Panc1 (cell line): Measurements from ENCODE around the gene PDZK1IP1. TPM values are rescaled to one million over a fixed set of nuclear protein-coding genes. Genes with fewer than 3 reads are reported as not detected.

Experiments used
- ATAC-seq: fragments of 200-7000 bp; cut with Tn5 transposase; 2 replicates; pipeline ENCODE4 v1.9.1; 2020; ENCODE audit warnings: mild to moderate bottlenecking, moderate library complexity
- BruUV-seq: library from RNA; stranded (reverse); fragments of 400-500 nt; replicated peaks from 2 replicates; lab custom pipeline; 2021; lab: Mats Ljungman, UMichigan
- CTCF ChIA-PET: fragments of 300-600 bp; sonication (Branson Sonifier 250); formaldehyde crosslinking; loops from one replicate; lab custom pipeline; 2022; ENCODE audit warnings: antibody characterized with exemption; lab: Charles Lee
- POLR2A ChIA-PET: fragments of 300-600 bp; sonication (Branson Sonifier 250); formaldehyde crosslinking; loops from one replicate; lab custom pipeline; 2022; ENCODE audit warnings: antibody characterized with exemption; lab: Charles Lee
- DNase-seq: peaks from one replicate; pipeline ENCODE4 v3.0.0-alpha.2; 2010; ENCODE audit warnings: low read depth, low spot score
- H3K27ac ChIP-seq: 2 replicates; pipeline ENCODE4 v1.5.1; 2011; ENCODE audit warnings: mild to moderate bottlenecking, low read length, inconsistent platforms
- H3K27me3 ChIP-seq: fragments of 200-500 bp; sonication (Bioruptor generic); 2 replicates; pipeline ENCODE4 v1.6.0; 2014; ENCODE audit warnings: low read length, inconsistent platforms; ENCODE audit not compliant: control insufficient read depth, insufficient read depth
- H3K36me3 ChIP-seq: fragments of 200-500 bp; sonication (Bioruptor generic); 2 replicates; pipeline ENCODE4 v1.5.1; 2014; ENCODE audit warnings: inconsistent platforms, mild to moderate bottlenecking, low read length, moderate library complexity; ENCODE audit not compliant: control insufficient read depth, insufficient read depth
- H3K4me1 ChIP-seq: 2 replicates; pipeline ENCODE4 v1.5.1; 2011; ENCODE audit warnings: inconsistent platforms, mild to moderate bottlenecking, low read length, moderate library complexity; ENCODE audit not compliant: control insufficient read depth, insufficient read depth
- H3K4me3 ChIP-seq, 2 experiments: 2 replicates each; pipeline ENCODE4 v1.5.1; 2011 to 2012; ENCODE audit warnings: low read depth in 2 of 2, low read length in 2 of 2, mild to moderate bottlenecking in 2 of 2, inconsistent platforms in 1 of 2, moderate library complexity in 1 of 2
- H3K9me3 ChIP-seq: fragments of 200-500 bp; sonication (Bioruptor generic); 2 replicates; pipeline ENCODE4 v1.5.1; 2014; ENCODE audit warnings: low read depth, mild to moderate bottlenecking, inconsistent platforms, low read length, moderate library complexity; ENCODE audit not compliant: control insufficient read depth, insufficient read depth
- POLR2AphosphoS5 ChIP-seq: IDR thresholded peaks from 2 replicates; pipeline ENCODE4 v1.6.1; 2012; ENCODE audit warnings: mild to moderate bottlenecking, low read depth, low read length, moderate library complexity
- SIN3A ChIP-seq: IDR thresholded peaks from 2 replicates; pipeline ENCODE4 v1.6.1; 2012; ENCODE audit warnings: low read depth, mild to moderate bottlenecking, low read length, moderate library complexity, borderline replicate concordance; ENCODE audit not compliant: insufficient read depth
- TCF7L2 ChIP-seq: IDR thresholded peaks from 2 replicates; pipeline ENCODE4 v1.6.1; 2011; ENCODE audit warnings: mild to moderate bottlenecking, low read depth, low read length, inconsistent platforms
- in situ Hi-C: cut with HindIII; loops from 2 replicates; pipeline ENCODE4 v1.10.0; 2016; ENCODE audit warnings: low sequenced_read_pairs, low pct_unique_long_range_greater_than_20kb
- intact Hi-C: fragments of 100-400 bp; cut with micrococcal nuclease; formaldehyde crosslinking; loops from one replicate; pipeline ENCODE4 v1.10.0; 2022; ENCODE audit not compliant: unreplicated experiment
- total RNA-seq: library from RNA; stranded (reverse); gene quantifications from one replicate; pipeline ENCODE4 v1.2.1, GENCODE V29; 2021; ENCODE audit not compliant: unreplicated experiment
- TF ChIP-seq, protein P1 (sequence below), 2 experiments: IDR thresholded peaks; 2 replicates each; pipeline ENCODE4 v1.6.1; 2011 to 2012; ENCODE audit warnings: low read depth in 2 of 2, control low read depth in 1 of 2, low read length in 1 of 2, mild to moderate bottlenecking in 1 of 2, moderate library complexity in 1 of 2; ENCODE audit not compliant: insufficient read depth in 1 of 2
- TF ChIP-seq, protein P2 (sequence below): fragments of 450-650 bp; IDR thresholded peaks from 2 replicates; pipeline ENCODE4 v1.5.1; 2017; ENCODE audit warnings: mild to moderate bottlenecking

Gene PDZK1IP1
- total RNA-seq, 1 experiment from 2014 or later: not detected

DNA sequence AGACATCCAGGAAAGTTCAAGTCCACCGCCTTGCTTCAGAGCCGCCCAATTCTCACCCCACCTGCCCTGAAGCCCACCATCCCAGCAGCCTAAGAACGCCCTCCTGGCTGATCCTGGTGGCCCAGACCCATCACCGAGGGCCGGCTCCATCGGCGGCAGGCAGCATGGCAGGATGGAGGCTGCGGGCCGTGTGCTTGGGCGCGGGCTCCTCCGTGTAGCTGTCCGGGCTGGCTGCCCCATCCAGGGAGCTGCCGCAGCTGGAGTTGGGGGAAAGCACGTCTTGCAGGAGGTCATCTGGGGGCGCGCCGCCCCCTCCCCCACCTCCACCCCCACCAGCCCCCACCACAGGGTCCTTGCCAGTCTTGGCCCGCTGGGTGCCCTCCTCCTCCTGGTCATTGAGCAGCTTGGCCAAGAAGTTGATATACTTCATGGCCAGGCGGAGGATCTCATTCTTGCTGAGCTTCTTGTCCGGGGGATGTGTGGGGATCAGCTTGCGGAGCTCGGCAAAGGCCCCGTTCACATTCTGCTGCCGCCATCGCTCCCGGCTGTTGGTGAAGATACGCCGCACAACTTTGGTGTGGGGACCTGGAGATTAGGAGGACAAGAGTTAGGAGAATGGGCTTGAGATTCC lies 29.9 kb upstream of the PDZK1IP1 start:
- Histone ChIP-seq H3K9me3 (no peaks in the 10 kb centered on the region), H3K4me1 (no peaks in the 10 kb centered on the region), H3K36me3 (no peaks in the 10 kb centered on the region), H3K4me3 (no peak overlapping the region), H3K27me3 (peaks cover 4% of the 10 kb centered on the region; the same call in 1 of the 2 replicates), H3K27ac (no peak overlapping the region)
- TF ChIP-seq TCF7L2: no peak
- TF ChIP-seq, protein P1, sequence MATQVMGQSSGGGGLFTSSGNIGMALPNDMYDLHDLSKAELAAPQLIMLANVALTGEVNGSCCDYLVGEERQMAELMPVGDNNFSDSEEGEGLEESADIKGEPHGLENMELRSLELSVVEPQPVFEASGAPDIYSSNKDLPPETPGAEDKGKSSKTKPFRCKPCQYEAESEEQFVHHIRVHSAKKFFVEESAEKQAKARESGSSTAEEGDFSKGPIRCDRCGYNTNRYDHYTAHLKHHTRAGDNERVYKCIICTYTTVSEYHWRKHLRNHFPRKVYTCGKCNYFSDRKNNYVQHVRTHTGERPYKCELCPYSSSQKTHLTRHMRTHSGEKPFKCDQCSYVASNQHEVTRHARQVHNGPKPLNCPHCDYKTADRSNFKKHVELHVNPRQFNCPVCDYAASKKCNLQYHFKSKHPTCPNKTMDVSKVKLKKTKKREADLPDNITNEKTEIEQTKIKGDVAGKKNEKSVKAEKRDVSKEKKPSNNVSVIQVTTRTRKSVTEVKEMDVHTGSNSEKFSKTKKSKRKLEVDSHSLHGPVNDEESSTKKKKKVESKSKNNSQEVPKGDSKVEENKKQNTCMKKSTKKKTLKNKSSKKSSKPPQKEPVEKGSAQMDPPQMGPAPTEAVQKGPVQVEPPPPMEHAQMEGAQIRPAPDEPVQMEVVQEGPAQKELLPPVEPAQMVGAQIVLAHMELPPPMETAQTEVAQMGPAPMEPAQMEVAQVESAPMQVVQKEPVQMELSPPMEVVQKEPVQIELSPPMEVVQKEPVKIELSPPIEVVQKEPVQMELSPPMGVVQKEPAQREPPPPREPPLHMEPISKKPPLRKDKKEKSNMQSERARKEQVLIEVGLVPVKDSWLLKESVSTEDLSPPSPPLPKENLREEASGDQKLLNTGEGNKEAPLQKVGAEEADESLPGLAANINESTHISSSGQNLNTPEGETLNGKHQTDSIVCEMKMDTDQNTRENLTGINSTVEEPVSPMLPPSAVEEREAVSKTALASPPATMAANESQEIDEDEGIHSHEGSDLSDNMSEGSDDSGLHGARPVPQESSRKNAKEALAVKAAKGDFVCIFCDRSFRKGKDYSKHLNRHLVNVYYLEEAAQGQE (IDR thresholded peaks at IDR 0.05; ENCODE audit: insufficient read depth in 1 of 2, low read depth in 2 of 2, low read length in 1 of 2): no peak
- no peak for TF ChIP-seq SIN3A
- no peak for TF ChIP-seq POLR2AphosphoS5
- TF ChIP-seq, protein P2, sequence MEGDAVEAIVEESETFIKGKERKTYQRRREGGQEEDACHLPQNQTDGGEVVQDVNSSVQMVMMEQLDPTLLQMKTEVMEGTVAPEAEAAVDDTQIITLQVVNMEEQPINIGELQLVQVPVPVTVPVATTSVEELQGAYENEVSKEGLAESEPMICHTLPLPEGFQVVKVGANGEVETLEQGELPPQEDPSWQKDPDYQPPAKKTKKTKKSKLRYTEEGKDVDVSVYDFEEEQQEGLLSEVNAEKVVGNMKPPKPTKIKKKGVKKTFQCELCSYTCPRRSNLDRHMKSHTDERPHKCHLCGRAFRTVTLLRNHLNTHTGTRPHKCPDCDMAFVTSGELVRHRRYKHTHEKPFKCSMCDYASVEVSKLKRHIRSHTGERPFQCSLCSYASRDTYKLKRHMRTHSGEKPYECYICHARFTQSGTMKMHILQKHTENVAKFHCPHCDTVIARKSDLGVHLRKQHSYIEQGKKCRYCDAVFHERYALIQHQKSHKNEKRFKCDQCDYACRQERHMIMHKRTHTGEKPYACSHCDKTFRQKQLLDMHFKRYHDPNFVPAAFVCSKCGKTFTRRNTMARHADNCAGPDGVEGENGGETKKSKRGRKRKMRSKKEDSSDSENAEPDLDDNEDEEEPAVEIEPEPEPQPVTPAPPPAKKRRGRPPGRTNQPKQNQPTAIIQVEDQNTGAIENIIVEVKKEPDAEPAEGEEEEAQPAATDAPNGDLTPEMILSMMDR: no peak
- BruUV-seq: no TSS peak
- ChIA-PET POLR2A (no interaction called here), CTCF (no interaction called here)
- intact Hi-C loops: no loop called here
- no peak for DNase-seq
- in situ Hi-C loops: no loop called here
- no peak for ATAC-seq

DNA sequence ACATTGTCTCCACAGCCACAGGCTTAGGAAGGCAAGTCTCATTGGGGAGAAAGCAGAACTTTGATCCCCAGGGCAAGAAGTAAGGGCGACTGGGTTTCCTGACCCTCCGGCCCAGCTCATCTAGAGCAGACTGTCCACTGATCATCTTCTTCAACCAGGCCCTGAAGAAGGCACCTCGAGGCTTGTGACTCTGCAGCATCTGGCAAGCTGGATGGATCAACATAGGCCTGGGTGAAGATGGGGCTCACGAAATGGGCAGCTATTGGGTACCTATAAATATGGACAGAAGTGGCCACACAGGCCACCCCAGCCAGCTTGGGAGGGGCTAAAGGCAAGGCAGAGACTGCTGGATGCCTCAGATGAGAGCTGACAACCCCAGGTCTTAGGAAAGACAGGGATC lies 29.2 kb upstream of the PDZK1IP1 start:
- Histone ChIP-seq H3K36me3 (no peaks in the 10 kb centered on the region), H3K27me3 (peaks cover 4% of the 10 kb centered on the region; the same call in 1 of the 2 replicates), H3K4me1 (no peaks in the 10 kb centered on the region), H3K27ac (no peak overlapping the region), H3K4me3 (no peak overlapping the region), H3K9me3 (no peaks in the 10 kb centered on the region)
- ChIA-PET POLR2A (no interaction called here), CTCF (no interaction called here)
- in situ Hi-C loops (no loop called here), intact Hi-C loops (no loop called here)
- DNase-seq (no peak), ATAC-seq (no peak)
- TF ChIP-seq SIN3A (no peak), POLR2AphosphoS5 (no peak), TCF7L2 (no peak)
- TF ChIP-seq, protein P1 (IDR thresholded peaks at IDR 0.05; ENCODE audit: insufficient read depth in 1 of 2, low read depth in 2 of 2, low read length in 1 of 2): no peak
- TF ChIP-seq, protein P2: no peak
- BruUV-seq: no TSS peak
